GM12878 (cell line): ENCODE data around the gene SPG7. TPM values are rescaled to one million over a fixed set of nuclear protein-coding genes. Genes with fewer than 3 reads are reported as not detected.

ENCODE experiments used
- CREM ChIP-seq: IDR thresholded peaks from 2 replicates; pipeline ENCODE4 v1.6.1; 2014; ENCODE audit warnings: antibody characterized with exemption, low read depth
- FOXM1 ChIP-seq: IDR thresholded peaks from 2 replicates; pipeline ENCODE4 v1.6.1; 2012; ENCODE audit warnings: low read depth, mild to moderate bottlenecking, inconsistent platforms, low read length, moderate library complexity
- IKZF1 ChIP-seq: fragments of 450-650 bp; conservative IDR thresholded peaks from 2 replicates; pipeline ENCODE4 v1.6.1; 2017; ENCODE audit warnings: antibody characterized with exemption, mild to moderate bottlenecking
- NFIC ChIP-seq: IDR thresholded peaks from 2 replicates; pipeline ENCODE4 v1.6.1; 2012; ENCODE audit warnings: low read depth, mild to moderate bottlenecking, inconsistent platforms, low read length, moderate library complexity
- NFYB ChIP-seq: IDR thresholded peaks from 2 replicates; pipeline ENCODE4 v1.6.1; 2011; ENCODE audit warnings: low read depth, mild to moderate bottlenecking, low read length, improper control_type of control experiment, moderate library complexity; ENCODE audit not compliant: insufficient read depth
- NRF1 ChIP-seq: conservative IDR thresholded peaks from 2 replicates; pipeline ENCODE4 v1.6.1; 2011; ENCODE audit warnings: mild to moderate bottlenecking, low read depth, low read length, improper control_type of control experiment
- RELA ChIP-seq: fragments of 450-650 bp; IDR thresholded peaks from 2 replicates; pipeline ENCODE4 v1.8.0; 2014; ENCODE audit warnings: borderline replicate concordance; ENCODE audit not compliant: partially characterized antibody
- SMAD5 ChIP-seq: IDR thresholded peaks from 2 replicates; pipeline ENCODE4 v1.6.1; 2016; ENCODE audit warnings: antibody characterized with exemption, low read depth
- SREBF2 ChIP-seq: IDR thresholded peaks from 2 replicates; pipeline ENCODE4 v1.6.1; 2012; ENCODE audit warnings: mild to moderate bottlenecking, low read length
- YBX1 ChIP-seq: fragments of 450-650 bp; IDR thresholded peaks from 2 replicates; pipeline ENCODE4 v1.6.1; 2016; ENCODE audit warnings: antibody characterized with exemption
- ZBED1 ChIP-seq: IDR thresholded peaks from 2 replicates; pipeline ENCODE4 v1.6.1; 2016; ENCODE audit warnings: borderline replicate concordance
- polyA plus RNA-seq, 11 experiments: library from polyadenylated mRNA; depleted of rRNA in 4 of 11; unstranded in 6 of 11; stranded (reverse) in 5 of 11; fragments of >200 nt; fragmentation: Nextera tagmentation in 4 of 11; fragmentation: Illumina TruSeq in 1 of 11; extraction: Ambion mirVana in 4 of 11; extraction: Trizol in 1 of 11; gene quantifications; 1 replicate in 1 of 11; 2 replicates in 10 of 11; pipeline versions ENCODE4 v1.2.1 to v1.2.3, GENCODE V29; 2011 to 2016; ENCODE audit warnings: inconsistent platforms in 2 of 11, missing spikeins in 2 of 11, low read depth in 1 of 11
- total RNA-seq, 4 experiments: library from RNA; depleted of rRNA in 3 of 4; stranded (reverse); fragments of >200 nt in 3 of 4; fragmentation: Illumina TruSeq in 1 of 4; extraction: Trizol in 1 of 4; gene quantifications; 2 replicates each; pipeline versions ENCODE4 v1.2.1 to v1.2.3, GENCODE V29; 2013 to 2021
- TF ChIP-seq, protein P1 (sequence below): fragments of 450-650 bp; formaldehyde crosslinking; IDR thresholded peaks from 2 replicates; pipeline ENCODE4 v1.4.0; 2022; ENCODE audit warnings: mild to moderate bottlenecking, moderate library complexity
- TF ChIP-seq, protein P2 (sequence below): fragments of 450-650 bp; IDR thresholded peaks from 2 replicates; pipeline ENCODE4 v1.6.1; 2016; ENCODE audit warnings: mild to moderate bottlenecking
- TF ChIP-seq, protein P3 (sequence below): fragments of 150-350 bp; IDR thresholded peaks from 2 replicates; pipeline ENCODE4 v1.6.1; 2016; ENCODE audit warnings: low read depth, low read length
- TF ChIP-seq, protein P4 (sequence below): fragments of 450-650 bp; IDR thresholded peaks from 2 replicates; pipeline ENCODE4 v1.6.1; 2016; ENCODE audit warnings: mild to moderate bottlenecking
- TF ChIP-seq, protein P5 (sequence below): fragments of 450-650 bp; IDR thresholded peaks from 2 replicates; pipeline ENCODE4 v1.6.1; 2017; ENCODE audit warnings: low read depth, mild to moderate bottlenecking, moderate library complexity
- TF ChIP-seq, protein P6 (sequence below): IDR thresholded peaks from 2 replicates; pipeline ENCODE4 v1.6.1; 2012; ENCODE audit warnings: low read depth, low read length, improper control_type of control experiment

The SPG7 gene
- total and polyA plus RNA-seq, 10 of the 15 experiments (the other 5 are each of a cell fraction or from before 2014, with no cell fraction given), result 5.9 to 75.9 (median 52.5) TPM

DNA sequence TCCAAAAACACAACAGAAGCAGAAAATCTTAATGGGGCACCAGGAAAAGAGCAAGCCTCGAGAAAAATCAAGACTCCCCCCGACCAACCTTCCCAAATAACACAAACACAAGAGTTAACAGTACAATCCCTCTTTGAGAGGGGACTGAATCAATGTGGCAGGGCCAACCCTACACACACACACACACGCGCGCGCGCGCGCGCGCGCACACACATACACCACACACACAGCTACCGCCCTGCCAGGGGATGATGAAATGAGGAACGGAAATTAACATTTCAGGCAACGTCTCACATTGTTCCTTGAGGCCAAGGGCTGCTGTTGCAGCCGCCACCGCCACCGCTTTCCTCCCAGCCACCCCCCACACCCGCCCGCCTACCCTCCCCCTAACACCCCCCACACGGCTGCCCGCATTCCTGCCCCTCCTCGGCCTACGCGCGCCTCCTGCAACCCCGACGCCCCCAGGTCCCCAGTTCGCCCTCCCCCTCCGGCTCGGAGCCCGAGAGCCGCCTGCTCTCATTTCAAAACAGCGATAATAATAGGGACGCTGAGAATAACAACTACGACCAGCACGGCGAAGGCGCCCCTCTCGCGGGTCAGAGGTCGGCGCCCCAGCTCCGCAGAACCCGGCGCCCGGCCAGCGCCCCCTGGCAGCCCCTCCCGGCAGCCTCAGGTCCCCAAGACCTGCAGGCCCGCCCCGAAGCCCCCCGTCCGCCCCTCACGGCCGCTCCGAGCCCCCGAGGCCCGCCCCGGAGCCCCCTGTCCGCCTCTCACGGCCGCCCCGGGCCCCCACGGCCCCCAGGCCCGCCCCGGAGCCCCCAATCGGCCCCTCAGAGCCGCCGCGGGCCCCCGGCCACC, 18.9 kb upstream of the SPG7 start (continued):
- TF ChIP-seq CREM (peak; percentile 65; the same call in 1 of the 2 replicates), FOXM1 (no peak), NRF1 (peak; percentile 42; the same call in 1 of the 2 replicates), RELA (peak; percentile 17), SREBF2 (no peak), NFIC (no peak), IKZF1 (peak; percentile 43; the same call in 1 of the 2 replicates), NFYB (no peak), SMAD5 (no peak), YBX1 (no peak), ZBED1 (no peak)
- TF ChIP-seq, protein P1, sequence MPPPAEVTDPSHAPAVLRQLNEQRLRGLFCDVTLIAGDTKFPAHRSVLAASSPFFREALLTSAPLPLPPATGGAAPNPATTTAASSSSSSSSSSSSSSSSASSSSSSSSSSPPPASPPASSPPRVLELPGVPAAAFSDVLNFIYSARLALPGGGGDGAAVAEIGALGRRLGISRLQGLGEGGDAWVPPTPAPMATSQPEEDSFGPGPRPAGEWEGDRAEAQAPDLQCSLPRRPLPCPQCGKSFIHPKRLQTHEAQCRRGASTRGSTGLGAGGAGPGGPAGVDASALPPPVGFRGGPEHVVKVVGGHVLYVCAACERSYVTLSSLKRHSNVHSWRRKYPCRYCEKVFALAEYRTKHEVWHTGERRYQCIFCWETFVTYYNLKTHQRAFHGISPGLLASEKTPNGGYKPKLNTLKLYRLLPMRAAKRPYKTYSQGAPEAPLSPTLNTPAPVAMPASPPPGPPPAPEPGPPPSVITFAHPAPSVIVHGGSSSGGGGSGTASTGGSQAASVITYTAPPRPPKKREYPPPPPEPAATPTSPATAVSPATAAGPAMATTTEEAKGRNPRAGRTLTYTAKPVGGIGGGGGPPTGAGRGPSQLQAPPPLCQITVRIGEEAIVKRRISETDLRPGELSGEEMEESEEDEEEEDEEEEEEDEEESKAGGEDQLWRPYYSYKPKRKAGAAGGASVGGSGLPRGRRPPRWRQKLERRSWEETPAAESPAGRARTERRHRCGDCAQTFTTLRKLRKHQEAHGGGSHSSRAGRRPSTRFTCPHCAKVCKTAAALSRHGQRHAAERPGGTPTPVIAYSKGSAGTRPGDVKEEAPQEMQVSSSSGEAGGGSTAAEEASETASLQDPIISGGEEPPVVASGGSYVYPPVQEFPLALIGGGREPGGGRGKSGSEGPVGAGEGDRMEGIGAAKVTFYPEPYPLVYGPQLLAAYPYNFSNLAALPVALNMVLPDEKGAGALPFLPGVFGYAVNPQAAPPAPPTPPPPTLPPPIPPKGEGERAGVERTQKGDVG (CRISPR knock-in tag), result no peak
- TF ChIP-seq, protein P2, sequence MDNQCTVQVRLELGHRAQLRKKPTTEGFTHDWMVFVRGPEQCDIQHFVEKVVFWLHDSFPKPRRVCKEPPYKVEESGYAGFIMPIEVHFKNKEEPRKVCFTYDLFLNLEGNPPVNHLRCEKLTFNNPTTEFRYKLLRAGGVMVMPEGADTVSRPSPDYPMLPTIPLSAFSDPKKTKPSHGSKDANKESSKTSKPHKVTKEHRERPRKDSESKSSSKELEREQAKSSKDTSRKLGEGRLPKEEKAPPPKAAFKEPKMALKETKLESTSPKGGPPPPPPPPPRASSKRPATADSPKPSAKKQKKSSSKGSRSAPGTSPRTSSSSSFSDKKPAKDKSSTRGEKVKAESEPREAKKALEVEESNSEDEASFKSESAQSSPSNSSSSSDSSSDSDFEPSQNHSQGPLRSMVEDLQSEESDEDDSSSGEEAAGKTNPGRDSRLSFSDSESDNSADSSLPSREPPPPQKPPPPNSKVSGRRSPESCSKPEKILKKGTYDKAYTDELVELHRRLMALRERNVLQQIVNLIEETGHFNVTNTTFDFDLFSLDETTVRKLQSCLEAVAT, result peak; percentile 93
- TF ChIP-seq, protein P3, sequence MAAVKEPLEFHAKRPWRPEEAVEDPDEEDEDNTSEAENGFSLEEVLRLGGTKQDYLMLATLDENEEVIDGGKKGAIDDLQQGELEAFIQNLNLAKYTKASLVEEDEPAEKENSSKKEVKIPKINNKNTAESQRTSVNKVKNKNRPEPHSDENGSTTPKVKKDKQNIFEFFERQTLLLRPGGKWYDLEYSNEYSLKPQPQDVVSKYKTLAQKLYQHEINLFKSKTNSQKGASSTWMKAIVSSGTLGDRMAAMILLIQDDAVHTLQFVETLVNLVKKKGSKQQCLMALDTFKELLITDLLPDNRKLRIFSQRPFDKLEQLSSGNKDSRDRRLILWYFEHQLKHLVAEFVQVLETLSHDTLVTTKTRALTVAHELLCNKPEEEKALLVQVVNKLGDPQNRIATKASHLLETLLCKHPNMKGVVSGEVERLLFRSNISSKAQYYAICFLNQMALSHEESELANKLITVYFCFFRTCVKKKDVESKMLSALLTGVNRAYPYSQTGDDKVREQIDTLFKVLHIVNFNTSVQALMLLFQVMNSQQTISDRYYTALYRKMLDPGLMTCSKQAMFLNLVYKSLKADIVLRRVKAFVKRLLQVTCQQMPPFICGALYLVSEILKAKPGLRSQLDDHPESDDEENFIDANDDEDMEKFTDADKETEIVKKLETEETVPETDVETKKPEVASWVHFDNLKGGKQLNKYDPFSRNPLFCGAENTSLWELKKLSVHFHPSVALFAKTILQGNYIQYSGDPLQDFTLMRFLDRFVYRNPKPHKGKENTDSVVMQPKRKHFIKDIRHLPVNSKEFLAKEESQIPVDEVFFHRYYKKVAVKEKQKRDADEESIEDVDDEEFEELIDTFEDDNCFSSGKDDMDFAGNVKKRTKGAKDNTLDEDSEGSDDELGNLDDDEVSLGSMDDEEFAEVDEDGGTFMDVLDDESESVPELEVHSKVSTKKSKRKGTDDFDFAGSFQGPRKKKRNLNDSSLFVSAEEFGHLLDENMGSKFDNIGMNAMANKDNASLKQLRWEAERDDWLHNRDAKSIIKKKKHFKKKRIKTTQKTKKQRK, result no peak
- TF ChIP-seq, protein P4, sequence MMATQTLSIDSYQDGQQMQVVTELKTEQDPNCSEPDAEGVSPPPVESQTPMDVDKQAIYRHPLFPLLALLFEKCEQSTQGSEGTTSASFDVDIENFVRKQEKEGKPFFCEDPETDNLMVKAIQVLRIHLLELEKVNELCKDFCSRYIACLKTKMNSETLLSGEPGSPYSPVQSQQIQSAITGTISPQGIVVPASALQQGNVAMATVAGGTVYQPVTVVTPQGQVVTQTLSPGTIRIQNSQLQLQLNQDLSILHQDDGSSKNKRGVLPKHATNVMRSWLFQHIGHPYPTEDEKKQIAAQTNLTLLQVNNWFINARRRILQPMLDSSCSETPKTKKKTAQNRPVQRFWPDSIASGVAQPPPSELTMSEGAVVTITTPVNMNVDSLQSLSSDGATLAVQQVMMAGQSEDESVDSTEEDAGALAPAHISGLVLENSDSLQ, result peak; percentile 68
- TF ChIP-seq, protein P5, sequence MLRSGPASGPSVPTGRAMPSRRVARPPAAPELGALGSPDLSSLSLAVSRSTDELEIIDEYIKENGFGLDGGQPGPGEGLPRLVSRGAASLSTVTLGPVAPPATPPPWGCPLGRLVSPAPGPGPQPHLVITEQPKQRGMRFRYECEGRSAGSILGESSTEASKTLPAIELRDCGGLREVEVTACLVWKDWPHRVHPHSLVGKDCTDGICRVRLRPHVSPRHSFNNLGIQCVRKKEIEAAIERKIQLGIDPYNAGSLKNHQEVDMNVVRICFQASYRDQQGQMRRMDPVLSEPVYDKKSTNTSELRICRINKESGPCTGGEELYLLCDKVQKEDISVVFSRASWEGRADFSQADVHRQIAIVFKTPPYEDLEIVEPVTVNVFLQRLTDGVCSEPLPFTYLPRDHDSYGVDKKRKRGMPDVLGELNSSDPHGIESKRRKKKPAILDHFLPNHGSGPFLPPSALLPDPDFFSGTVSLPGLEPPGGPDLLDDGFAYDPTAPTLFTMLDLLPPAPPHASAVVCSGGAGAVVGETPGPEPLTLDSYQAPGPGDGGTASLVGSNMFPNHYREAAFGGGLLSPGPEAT, result peak; percentile 66; the same call in 1 of the 2 replicates
- TF ChIP-seq, protein P6, sequence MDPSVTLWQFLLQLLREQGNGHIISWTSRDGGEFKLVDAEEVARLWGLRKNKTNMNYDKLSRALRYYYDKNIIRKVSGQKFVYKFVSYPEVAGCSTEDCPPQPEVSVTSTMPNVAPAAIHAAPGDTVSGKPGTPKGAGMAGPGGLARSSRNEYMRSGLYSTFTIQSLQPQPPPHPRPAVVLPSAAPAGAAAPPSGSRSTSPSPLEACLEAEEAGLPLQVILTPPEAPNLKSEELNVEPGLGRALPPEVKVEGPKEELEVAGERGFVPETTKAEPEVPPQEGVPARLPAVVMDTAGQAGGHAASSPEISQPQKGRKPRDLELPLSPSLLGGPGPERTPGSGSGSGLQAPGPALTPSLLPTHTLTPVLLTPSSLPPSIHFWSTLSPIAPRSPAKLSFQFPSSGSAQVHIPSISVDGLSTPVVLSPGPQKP, result 0 out of 2 replicates have a peak, but pooled peaks have one; percentile 28
